Measurements from ENCODE around the gene ORAI3.
"Not testable (repeated sequence)": the region's sequence is repeated elsewhere in the genome, so short reads cannot be mapped to it uniquely, and the experiment has no call there.

DNA sequence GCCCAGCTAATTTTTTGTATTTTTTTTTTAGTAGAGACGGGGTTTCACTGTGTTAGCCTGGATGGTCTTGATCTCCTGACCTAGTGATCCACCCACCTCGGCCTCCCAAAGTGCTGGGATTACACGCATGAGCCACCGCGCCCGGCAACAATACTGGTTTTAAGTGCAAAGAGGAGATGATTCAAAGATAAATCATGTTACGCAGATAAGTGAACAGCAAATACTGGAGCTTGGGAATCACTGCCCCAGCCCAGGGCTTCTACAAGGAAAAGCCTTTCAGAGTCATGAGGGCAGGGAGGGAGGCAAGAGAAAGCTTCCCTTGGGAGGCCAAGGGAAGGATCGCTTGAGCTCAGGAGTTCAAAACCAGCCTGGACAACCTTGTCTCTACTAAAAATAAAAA lies 9.3 kb upstream of the ORAI3 start:
- TF ChIP-seq, protein P1, sequence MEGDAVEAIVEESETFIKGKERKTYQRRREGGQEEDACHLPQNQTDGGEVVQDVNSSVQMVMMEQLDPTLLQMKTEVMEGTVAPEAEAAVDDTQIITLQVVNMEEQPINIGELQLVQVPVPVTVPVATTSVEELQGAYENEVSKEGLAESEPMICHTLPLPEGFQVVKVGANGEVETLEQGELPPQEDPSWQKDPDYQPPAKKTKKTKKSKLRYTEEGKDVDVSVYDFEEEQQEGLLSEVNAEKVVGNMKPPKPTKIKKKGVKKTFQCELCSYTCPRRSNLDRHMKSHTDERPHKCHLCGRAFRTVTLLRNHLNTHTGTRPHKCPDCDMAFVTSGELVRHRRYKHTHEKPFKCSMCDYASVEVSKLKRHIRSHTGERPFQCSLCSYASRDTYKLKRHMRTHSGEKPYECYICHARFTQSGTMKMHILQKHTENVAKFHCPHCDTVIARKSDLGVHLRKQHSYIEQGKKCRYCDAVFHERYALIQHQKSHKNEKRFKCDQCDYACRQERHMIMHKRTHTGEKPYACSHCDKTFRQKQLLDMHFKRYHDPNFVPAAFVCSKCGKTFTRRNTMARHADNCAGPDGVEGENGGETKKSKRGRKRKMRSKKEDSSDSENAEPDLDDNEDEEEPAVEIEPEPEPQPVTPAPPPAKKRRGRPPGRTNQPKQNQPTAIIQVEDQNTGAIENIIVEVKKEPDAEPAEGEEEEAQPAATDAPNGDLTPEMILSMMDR (IDR thresholded peaks at IDR 0.05) = not testable (repeated sequence)
- TF ChIP-seq POLR2A, POLR2AphosphoS5 (IDR thresholded peaks at IDR 0.05): not testable (repeated sequence)

All from breast epithelium (tissue), 3 donors.